HepG2 (cell line): ENCODE measurements around the gene LRRC17. TPM values are rescaled to one million over a fixed set of nuclear protein-coding genes. Genes with fewer than 3 reads are reported as not detected.

ENCODE experiments used
- CBX2 ChIP-seq, 2 experiments: fragments of 200-600 bp in 1 of 2; sonication (generic); formaldehyde crosslinking in 1 of 2; IDR thresholded peaks; 2 replicates each; pipeline versions ENCODE4 v1.7.0 to v1.8.1; 2018 to 2022; ENCODE audit warnings: low read depth in 2 of 2, low read length in 1 of 2, mild to moderate bottlenecking in 1 of 2, missing genetic modification reagents in 1 of 2
- FOSL2 ChIP-seq: sonication (generic); formaldehyde crosslinking; IDR thresholded peaks from 2 replicates; pipeline ENCODE4 v1.4.0; 2020; ENCODE audit warnings: missing genetic modification reagents
- GLI4 ChIP-seq: sonication (generic); formaldehyde crosslinking; IDR thresholded peaks from 2 replicates; pipeline ENCODE4 v1.5.1; 2020; ENCODE audit warnings: missing genetic modification reagents, mild to moderate bottlenecking, moderate library complexity, borderline replicate concordance
- HOXA5 ChIP-seq: sonication (generic); formaldehyde crosslinking; IDR thresholded peaks from 2 replicates; pipeline ENCODE4 v1.4.0; 2020; ENCODE audit warnings: missing genetic modification reagents
- HOXA7 ChIP-seq: sonication (generic); formaldehyde crosslinking; IDR thresholded peaks from 2 replicates; pipeline ENCODE4 v1.8.1; 2022; ENCODE audit warnings: mild to moderate bottlenecking, missing genetic modification reagents, moderate library complexity
- MEIS2 ChIP-seq: sonication (generic); formaldehyde crosslinking; IDR thresholded peaks from 2 replicates; pipeline ENCODE4 v1.9.0; 2021; ENCODE audit warnings: mild to moderate bottlenecking, missing genetic modification reagents
- MLLT10 ChIP-seq: sonication (generic); formaldehyde crosslinking; IDR thresholded peaks from 2 replicates; pipeline ENCODE4 v1.4.0; 2020; ENCODE audit warnings: missing genetic modification reagents
- MZF1 ChIP-seq: sonication (generic); formaldehyde crosslinking; IDR thresholded peaks from 2 replicates; pipeline ENCODE4 v1.8.1; 2023; ENCODE audit warnings: mild to moderate bottlenecking, missing genetic modification reagents, borderline replicate concordance
- NR3C1 ChIP-seq: sonication (generic); formaldehyde crosslinking; IDR thresholded peaks from 2 replicates; pipeline ENCODE4 v1.4.0; 2020; ENCODE audit warnings: missing genetic modification reagents
- RXRB ChIP-seq: IDR thresholded peaks from 2 replicates; pipeline ENCODE4 v1.6.1; 2016; ENCODE audit warnings: borderline replicate concordance, missing genetic modification reagents, missing compliant biosample characterization
- SAP130 ChIP-seq: IDR thresholded peaks from 2 replicates; pipeline ENCODE4 v1.6.1; 2016; ENCODE audit warnings: low read depth
- TMF1 ChIP-seq: sonication (generic); formaldehyde crosslinking; IDR thresholded peaks from 2 replicates; pipeline ENCODE4 v1.8.1; 2022; ENCODE audit warnings: low read depth, missing genetic modification reagents
- ZFP37 ChIP-seq: sonication (generic); formaldehyde crosslinking; IDR thresholded peaks from 2 replicates; pipeline ENCODE4 v1.4.0; 2020; ENCODE audit warnings: missing genetic modification reagents, borderline replicate concordance
- ZNF160 ChIP-seq: sonication (generic); formaldehyde crosslinking; IDR thresholded peaks from 2 replicates; pipeline ENCODE4 v1.8.0; 2022; ENCODE audit warnings: mild to moderate bottlenecking, inconsistent platforms, missing genetic modification reagents
- ZNF224 ChIP-seq: sonication (generic); formaldehyde crosslinking; IDR thresholded peaks from 2 replicates; pipeline ENCODE4 v1.5.0; 2020; ENCODE audit warnings: mild to moderate bottlenecking, missing genetic modification reagents
- ZNF44 ChIP-seq: sonication (generic); formaldehyde crosslinking; IDR thresholded peaks from 2 replicates; pipeline ENCODE4 v1.5.1; 2020; ENCODE audit warnings: mild to moderate bottlenecking, missing genetic modification reagents
- ZNF850 ChIP-seq: sonication (generic); formaldehyde crosslinking; conservative IDR thresholded peaks from 2 replicates; pipeline ENCODE4 v1.9.0; 2021; ENCODE audit warnings: mild to moderate bottlenecking, missing genetic modification reagents
- ZSCAN25 ChIP-seq: sonication (generic); formaldehyde crosslinking; IDR thresholded peaks from 2 replicates; pipeline ENCODE4 v1.8.0; 2022; ENCODE audit warnings: mild to moderate bottlenecking, missing genetic modification reagents
- ZSCAN29 ChIP-seq: sonication (generic); formaldehyde crosslinking; conservative IDR thresholded peaks from 2 replicates; pipeline ENCODE4 v1.4.0; 2020; ENCODE audit warnings: mild to moderate bottlenecking, missing genetic modification reagents
- ZSCAN31 ChIP-seq: sonication (generic); formaldehyde crosslinking; IDR thresholded peaks from 2 replicates; pipeline ENCODE4 v1.5.0; 2020; ENCODE audit warnings: low read depth, mild to moderate bottlenecking, missing genetic modification reagents
- polyA plus RNA-seq, 8 experiments: library from polyadenylated mRNA; depleted of rRNA in 3 of 8; stranded (reverse) in 7 of 8; unstranded in 1 of 8; fragments of >200 nt; fragmentation: Illumina TruSeq in 4 of 8; extraction: Trizol in 4 of 8; gene quantifications; 2 replicates each; pipeline versions ENCODE4 v1.2.1 to v1.2.3, GENCODE V29; 2011 to 2016; ENCODE audit warnings: low read depth in 4 of 8, missing spikeins in 1 of 8, mixed read lengths in 1 of 8; ENCODE audit not compliant: insufficient read depth in 1 of 8
- total RNA-seq, 5 experiments: library from RNA; depleted of rRNA; stranded (reverse); fragments of >200 nt; fragmentation: Illumina TruSeq; extraction: Trizol; gene quantifications; 2 replicates each; pipeline ENCODE4 v1.2.3, GENCODE V29; 2016; ENCODE audit warnings: low read depth in 1 of 5
- TF ChIP-seq, protein P1 (sequence below): sonication (generic); formaldehyde crosslinking; IDR thresholded peaks from 2 replicates; pipeline ENCODE4 v1.8.0; 2022; ENCODE audit warnings: missing genetic modification reagents, mild to moderate bottlenecking, borderline replicate concordance
- TF ChIP-seq, protein P2 (sequence below): sonication (generic); formaldehyde crosslinking; IDR thresholded peaks from 2 replicates; pipeline ENCODE4 v1.8.0; 2022; ENCODE audit warnings: missing genetic modification reagents, mild to moderate bottlenecking, moderate library complexity, borderline replicate concordance
- TF ChIP-seq, protein P3 (sequence below): sonication (generic); formaldehyde crosslinking; IDR thresholded peaks from 2 replicates; pipeline ENCODE4 v1.4.0; 2020; ENCODE audit warnings: low read depth, mild to moderate bottlenecking, missing genetic modification reagents
- TF ChIP-seq, protein P4 (sequence below): sonication (generic); formaldehyde crosslinking; IDR thresholded peaks from 2 replicates; pipeline ENCODE4 v1.4.0; 2020; ENCODE audit warnings: missing genetic modification reagents
- TF ChIP-seq, protein P5 (sequence below): IDR thresholded peaks from 2 replicates; pipeline ENCODE4 v1.6.1; 2016; ENCODE audit warnings: low read depth, control low read depth

LRRC17 gene
- total and polyA plus RNA-seq, 2 of the 13 experiments (the other 11 are each of a cell fraction or from before 2014, with no cell fraction given) = 0.20 to 0.66 TPM

DNA sequence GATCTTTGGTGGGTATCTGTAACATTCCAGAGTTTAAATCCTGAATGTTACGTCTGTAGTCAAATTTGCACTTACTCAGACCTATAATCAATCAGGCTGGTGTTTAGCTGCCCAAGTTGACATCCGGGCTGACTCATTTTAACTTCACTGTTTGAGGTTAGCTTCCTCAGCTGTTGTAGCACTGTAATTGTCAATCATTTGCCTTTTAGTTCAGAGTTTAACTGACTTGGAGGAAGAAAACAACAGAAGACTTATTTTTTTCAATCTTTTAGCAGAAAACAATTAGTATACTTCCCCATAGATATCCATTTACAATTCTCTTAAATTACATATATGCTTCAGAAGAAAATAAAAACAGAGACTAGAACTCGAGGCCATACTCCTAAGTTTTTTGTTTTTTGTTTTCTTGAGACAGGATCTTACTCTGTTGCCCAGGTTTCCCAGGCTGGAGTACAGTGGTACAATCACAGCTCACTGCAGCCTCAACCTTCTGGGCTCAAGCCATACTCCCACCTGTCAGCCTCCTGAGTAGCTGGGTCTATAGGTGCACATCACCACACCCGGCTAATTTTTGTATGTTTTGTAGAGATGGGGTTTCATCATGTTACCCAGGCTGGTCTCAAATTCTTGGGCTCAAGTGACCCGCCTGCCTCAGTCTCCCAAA, 38.5 kb upstream of the LRRC17 start (continued):
- TF ChIP-seq, protein P1, sequence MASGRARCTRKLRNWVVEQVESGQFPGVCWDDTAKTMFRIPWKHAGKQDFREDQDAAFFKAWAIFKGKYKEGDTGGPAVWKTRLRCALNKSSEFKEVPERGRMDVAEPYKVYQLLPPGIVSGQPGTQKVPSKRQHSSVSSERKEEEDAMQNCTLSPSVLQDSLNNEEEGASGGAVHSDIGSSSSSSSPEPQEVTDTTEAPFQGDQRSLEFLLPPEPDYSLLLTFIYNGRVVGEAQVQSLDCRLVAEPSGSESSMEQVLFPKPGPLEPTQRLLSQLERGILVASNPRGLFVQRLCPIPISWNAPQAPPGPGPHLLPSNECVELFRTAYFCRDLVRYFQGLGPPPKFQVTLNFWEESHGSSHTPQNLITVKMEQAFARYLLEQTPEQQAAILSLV (CRISPR knock-in tag) = no peak
- TF ChIP-seq NR3C1 (no peak), ZNF44 (no peak), ZSCAN25 (no peak), HOXA7 (CRISPR knock-in tag) (no peak), RXRB (CRISPR knock-in tag) (peak; percentile 62), MZF1 (no peak), HOXA5 (CRISPR knock-in tag) (no peak), MLLT10 (CRISPR knock-in tag) (no peak), ZSCAN29 (CRISPR knock-in tag) (0 out of 2 replicates have a peak, but pooled peaks have one; percentile 15), FOSL2 (CRISPR knock-in tag) (peak; percentile 96), MEIS2 (CRISPR knock-in tag) (peak; percentile 92; the same call in 1 of the 2 replicates), ZFP37 (CRISPR knock-in tag) (no peak), ZNF224 (CRISPR knock-in tag) (no peak), CBX2 (IDR thresholded peaks at IDR 0.05; ENCODE audit: low read depth, low read length) (no peak), CBX2 (CRISPR knock-in tag; IDR thresholded peaks at IDR 0.05; ENCODE audit: low read depth) (no peak), ZSCAN31 (CRISPR knock-in tag) (no peak), GLI4 (CRISPR knock-in tag) (no peak), SAP130 (CRISPR knock-in tag) (peak; percentile 57), ZNF160 (no peak), TMF1 (no peak), ZNF850 (CRISPR knock-in tag) (no peak)
- TF ChIP-seq, protein P2, sequence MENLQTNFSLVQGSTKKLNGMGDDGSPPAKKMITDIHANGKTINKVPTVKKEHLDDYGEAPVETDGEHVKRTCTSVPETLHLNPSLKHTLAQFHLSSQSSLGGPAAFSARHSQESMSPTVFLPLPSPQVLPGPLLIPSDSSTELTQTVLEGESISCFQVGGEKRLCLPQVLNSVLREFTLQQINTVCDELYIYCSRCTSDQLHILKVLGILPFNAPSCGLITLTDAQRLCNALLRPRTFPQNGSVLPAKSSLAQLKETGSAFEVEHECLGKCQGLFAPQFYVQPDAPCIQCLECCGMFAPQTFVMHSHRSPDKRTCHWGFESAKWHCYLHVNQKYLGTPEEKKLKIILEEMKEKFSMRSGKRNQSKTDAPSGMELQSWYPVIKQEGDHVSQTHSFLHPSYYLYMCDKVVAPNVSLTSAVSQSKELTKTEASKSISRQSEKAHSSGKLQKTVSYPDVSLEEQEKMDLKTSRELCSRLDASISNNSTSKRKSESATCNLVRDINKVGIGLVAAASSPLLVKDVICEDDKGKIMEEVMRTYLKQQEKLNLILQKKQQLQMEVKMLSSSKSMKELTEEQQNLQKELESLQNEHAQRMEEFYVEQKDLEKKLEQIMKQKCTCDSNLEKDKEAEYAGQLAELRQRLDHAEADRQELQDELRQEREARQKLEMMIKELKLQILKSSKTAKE = no peak
- TF ChIP-seq, protein P3, sequence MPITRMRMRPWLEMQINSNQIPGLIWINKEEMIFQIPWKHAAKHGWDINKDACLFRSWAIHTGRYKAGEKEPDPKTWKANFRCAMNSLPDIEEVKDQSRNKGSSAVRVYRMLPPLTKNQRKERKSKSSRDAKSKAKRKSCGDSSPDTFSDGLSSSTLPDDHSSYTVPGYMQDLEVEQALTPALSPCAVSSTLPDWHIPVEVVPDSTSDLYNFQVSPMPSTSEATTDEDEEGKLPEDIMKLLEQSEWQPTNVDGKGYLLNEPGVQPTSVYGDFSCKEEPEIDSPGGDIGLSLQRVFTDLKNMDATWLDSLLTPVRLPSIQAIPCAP (CRISPR knock-in tag) = no peak
- TF ChIP-seq, protein P4, sequence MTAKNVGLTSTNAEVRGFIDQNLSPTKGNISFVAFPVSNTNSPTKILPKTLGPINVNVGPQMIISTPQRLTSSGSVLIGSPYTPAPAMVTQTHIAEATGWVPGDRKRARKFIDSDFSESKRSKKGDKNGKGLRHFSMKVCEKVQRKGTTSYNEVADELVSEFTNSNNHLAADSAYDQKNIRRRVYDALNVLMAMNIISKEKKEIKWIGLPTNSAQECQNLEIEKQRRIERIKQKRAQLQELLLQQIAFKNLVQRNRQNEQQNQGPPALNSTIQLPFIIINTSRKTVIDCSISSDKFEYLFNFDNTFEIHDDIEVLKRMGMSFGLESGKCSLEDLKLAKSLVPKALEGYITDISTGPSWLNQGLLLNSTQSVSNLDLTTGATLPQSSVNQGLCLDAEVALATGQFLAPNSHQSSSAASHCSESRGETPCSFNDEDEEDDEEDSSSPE (CRISPR knock-in tag) = no peak
- TF ChIP-seq, protein P5, sequence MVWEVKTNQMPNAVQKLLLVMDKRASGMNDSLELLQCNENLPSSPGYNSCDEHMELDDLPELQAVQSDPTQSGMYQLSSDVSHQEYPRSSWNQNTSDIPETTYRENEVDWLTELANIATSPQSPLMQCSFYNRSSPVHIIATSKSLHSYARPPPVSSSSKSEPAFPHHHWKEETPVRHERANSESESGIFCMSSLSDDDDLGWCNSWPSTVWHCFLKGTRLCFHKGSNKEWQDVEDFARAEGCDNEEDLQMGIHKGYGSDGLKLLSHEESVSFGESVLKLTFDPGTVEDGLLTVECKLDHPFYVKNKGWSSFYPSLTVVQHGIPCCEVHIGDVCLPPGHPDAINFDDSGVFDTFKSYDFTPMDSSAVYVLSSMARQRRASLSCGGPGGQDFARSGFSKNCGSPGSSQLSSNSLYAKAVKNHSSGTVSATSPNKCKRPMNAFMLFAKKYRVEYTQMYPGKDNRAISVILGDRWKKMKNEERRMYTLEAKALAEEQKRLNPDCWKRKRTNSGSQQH (CRISPR knock-in tag) = no peak
